ENCODE results near the gene CPA2. TPM values are rescaled to one million over a fixed set of nuclear protein-coding genes. Genes with fewer than 3 reads are reported as not detected.
"Not testable (repeated sequence)": the region's sequence is repeated elsewhere in the genome, so short reads cannot be mapped to it uniquely, and the experiment has no call there.

Gene CPA2
- total RNA-seq, 4 donors from 2014 or later = not detected

GRCh38 chr7:130240240-130240639 lies 26.4 kb upstream of the CPA2 start:
- in situ Hi-C loops (cut with MboI; ENCODE audit: low sequenced_read_pairs in 4 of 4) = loop anchor here in 3 of 4 donors (25.0 kb wide), 2 partner anchors 472 to 522 kb away; no protein-coding TSS in a partner anchor

DNA sequence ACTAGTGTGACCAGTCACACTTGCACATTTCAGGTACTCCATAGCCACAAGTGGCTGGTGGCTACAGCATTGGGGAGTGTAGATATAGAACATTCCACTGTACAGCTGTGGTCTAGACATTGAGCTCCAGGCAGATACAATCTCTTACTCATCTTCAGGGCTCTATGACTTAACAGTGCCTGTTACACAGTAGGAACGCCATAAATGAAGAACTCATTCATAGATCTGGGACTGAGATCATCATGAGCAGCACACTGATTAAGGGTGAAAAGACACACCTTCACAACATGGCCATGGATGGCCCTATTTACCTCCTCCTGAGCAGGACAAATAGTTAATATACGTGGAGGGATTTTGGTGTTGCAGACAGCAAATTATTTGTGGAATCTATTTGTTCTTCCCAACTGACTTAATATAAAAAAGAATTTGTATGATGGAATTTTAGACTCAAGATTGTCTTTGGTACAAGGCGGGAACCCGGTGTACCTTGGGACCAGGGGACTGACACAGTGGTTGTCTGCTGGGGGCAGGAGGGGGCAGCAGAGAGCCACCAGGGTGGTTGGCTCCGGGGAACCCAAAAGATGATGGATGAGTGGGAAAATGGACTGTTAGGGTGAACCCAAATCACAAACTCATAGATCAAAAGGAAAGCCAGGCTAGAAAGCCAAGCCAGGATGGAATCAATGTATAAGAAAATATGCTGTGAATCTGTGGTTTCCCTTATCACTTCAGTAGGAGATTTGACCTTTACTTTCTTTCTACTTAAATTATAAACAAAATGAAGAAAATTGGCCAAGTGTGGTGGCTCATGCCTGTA lies 24.3 kb upstream of the CPA2 start:
- DNase-seq (peak; percentile 3 to 33), ATAC-seq (no peak)
- in situ Hi-C loops (cut with MboI; ENCODE audit: low sequenced_read_pairs in 4 of 4) (loop anchor here in 3 of 4 donors (25.0 kb wide), 2 partner anchors 470 to 520 kb away; no protein-coding TSS in a partner anchor), intact Hi-C loops (cut with DNase I; ENCODE audit: low total_unique reads) (loop anchor here (1.0 to 2.0 kb wide), 2 partner anchors 480 to 590 kb away; no protein-coding TSS in a partner anchor)
- Histone ChIP-seq H3K9me3 (no peaks in the 10 kb centered on the region), H3K27me3 (no peaks in the 10 kb centered on the region), H3K4me3 (no peak overlapping the region), H3K36me3 (no peaks in the 10 kb centered on the region), H3K27ac (no peak overlapping the region), H3K4me1 (no peaks in the 10 kb centered on the region)
- TF ChIP-seq POLR2A (IDR thresholded peaks at IDR 0.05) = no peak
- TF ChIP-seq, protein P1, sequence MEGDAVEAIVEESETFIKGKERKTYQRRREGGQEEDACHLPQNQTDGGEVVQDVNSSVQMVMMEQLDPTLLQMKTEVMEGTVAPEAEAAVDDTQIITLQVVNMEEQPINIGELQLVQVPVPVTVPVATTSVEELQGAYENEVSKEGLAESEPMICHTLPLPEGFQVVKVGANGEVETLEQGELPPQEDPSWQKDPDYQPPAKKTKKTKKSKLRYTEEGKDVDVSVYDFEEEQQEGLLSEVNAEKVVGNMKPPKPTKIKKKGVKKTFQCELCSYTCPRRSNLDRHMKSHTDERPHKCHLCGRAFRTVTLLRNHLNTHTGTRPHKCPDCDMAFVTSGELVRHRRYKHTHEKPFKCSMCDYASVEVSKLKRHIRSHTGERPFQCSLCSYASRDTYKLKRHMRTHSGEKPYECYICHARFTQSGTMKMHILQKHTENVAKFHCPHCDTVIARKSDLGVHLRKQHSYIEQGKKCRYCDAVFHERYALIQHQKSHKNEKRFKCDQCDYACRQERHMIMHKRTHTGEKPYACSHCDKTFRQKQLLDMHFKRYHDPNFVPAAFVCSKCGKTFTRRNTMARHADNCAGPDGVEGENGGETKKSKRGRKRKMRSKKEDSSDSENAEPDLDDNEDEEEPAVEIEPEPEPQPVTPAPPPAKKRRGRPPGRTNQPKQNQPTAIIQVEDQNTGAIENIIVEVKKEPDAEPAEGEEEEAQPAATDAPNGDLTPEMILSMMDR (IDR thresholded peaks at IDR 0.05 in 4 of 5, conservative IDR thresholded peaks at IDR 0.05 in 1 of 5) = peak; percentile 60 to 80 (median 68)

More at GRCh38 chr7:130240240-130240639, 26.4 kb upstream of the CPA2 start:
- no peak for TF ChIP-seq POLR2A (IDR thresholded peaks at IDR 0.05)
- TF ChIP-seq, protein P1 (IDR thresholded peaks at IDR 0.05 in 4 of 5, conservative IDR thresholded peaks at IDR 0.05 in 1 of 5) = no peak
- DNase-seq (no peak), ATAC-seq (no peak)
- H3K9me3 ChIP-seq = no peaks in the 10 kb centered on the region
- intact Hi-C loops (cut with DNase I; ENCODE audit: low total_unique reads) = no loop called here
- no peak overlapping the region for H3K4me3 ChIP-seq
- no peaks in the 10 kb centered on the region for H3K4me1 ChIP-seq
- H3K27ac ChIP-seq = no peak overlapping the region
- H3K27me3 ChIP-seq = no peaks in the 10 kb centered on the region
- H3K36me3 ChIP-seq = no peaks in the 10 kb centered on the region

DNA sequence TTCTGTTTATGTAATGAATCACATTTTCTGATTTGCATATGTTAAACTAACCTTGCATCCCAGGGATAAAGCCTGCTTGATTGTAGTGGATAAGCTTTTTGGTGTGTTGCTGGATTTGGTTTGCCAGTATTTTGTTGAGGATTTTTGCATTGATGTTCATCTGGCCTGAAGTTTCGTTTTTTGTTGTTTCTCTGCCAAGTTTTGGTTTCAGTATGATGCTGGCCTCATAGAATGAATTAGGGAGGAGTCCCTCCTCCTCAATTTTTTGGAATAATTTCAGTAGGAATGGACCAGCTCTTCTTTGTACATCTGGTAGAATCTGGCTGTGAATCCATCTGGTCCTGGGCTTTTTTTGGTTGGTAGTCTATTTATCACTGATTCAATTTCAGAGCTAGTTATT lies 23.2 kb upstream of the CPA2 start:
- H3K36me3 ChIP-seq, H3K27ac ChIP-seq, H3K4me3 ChIP-seq, H3K27me3 ChIP-seq, DNase-seq, ATAC-seq, H3K9me3 ChIP-seq, H3K4me1 ChIP-seq: not testable (repeated sequence)
- in situ Hi-C loops (cut with MboI; ENCODE audit: low sequenced_read_pairs in 4 of 4) (loop anchor here in 3 of 4 donors (25.0 kb wide), 2 partner anchors 469 to 519 kb away; no protein-coding TSS in a partner anchor), intact Hi-C loops (cut with DNase I; ENCODE audit: low total_unique reads) (loop anchor here (2.0 kb wide), 1 partner anchor 589 kb away; no protein-coding TSS in a partner anchor)

- H3K4me1 ChIP-seq; H3K36me3 ChIP-seq; H3K27me3 ChIP-seq; H3K27ac ChIP-seq; intact Hi-C loops (cut with DNase I; ENCODE audit: low total_unique reads); ATAC-seq; H3K9me3 ChIP-seq; H3K4me3 ChIP-seq; DNase-seq: not testable (repeated sequence)
- in situ Hi-C loops (cut with MboI; ENCODE audit: low sequenced_read_pairs in 4 of 4) = loop anchor here in 3 of 4 donors (25.0 kb wide), 2 partner anchors 466 to 516 kb away; no protein-coding TSS in a partner anchor
Measured at GRCh38 chr7:130246491-130246890, 20.2 kb upstream of the CPA2 start.

GRCh38 chr7:130248842-130249241 lies 17.8 kb upstream of the CPA2 start:
- H3K9me3 ChIP-seq; H3K36me3 ChIP-seq; H3K4me3 ChIP-seq; intact Hi-C loops (cut with DNase I; ENCODE audit: low total_unique reads); H3K27me3 ChIP-seq; H3K4me1 ChIP-seq; DNase-seq; H3K27ac ChIP-seq; ATAC-seq: not testable (repeated sequence)
- in situ Hi-C loops (cut with MboI; ENCODE audit: low sequenced_read_pairs in 4 of 4) = loop anchor here in 3 of 4 donors (25.0 kb wide), 2 partner anchors 463 to 513 kb away; no protein-coding TSS in a partner anchor

DNA sequence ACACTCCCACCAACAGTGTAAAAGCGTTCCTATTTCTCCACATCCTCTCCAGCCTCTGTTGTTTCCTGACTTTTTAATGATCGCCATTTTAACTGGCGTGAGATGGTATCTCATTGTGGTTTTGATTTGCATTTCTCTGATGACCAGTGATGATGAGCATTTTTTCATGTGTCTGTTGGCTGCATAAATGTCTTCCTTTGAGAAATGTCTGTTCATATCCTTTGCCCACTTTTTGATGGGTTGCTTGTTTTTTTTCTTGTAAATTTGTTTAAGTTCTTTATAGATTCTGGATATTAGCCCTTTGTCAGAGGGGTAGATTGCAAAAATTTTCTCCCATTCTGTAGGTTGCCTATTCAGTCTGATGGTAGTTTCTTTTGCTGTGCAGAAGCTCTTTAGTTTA lies 17.0 kb upstream of the CPA2 start:
- ATAC-seq; H3K9me3 ChIP-seq; H3K36me3 ChIP-seq; H3K27ac ChIP-seq; intact Hi-C loops (cut with DNase I; ENCODE audit: low total_unique reads); H3K4me1 ChIP-seq; DNase-seq; H3K27me3 ChIP-seq; H3K4me3 ChIP-seq: not testable (repeated sequence)
- in situ Hi-C loops (cut with MboI; ENCODE audit: low sequenced_read_pairs in 4 of 4) = loop anchor here in 3 of 4 donors (25.0 kb wide), 2 partner anchors 463 to 513 kb away; no protein-coding TSS in a partner anchor

Measured in gastrocnemius medialis (tissue), 4 donors.